OCI-LY3 (cell line): ENCODE measurements around the gene CAMK1D.

Experiments used
- H2AFZ ChIP-seq: fragments of 200-600, 300-600 bp; shearing (Covaris generic); 2 replicates; pipeline ENCODE4 v1.6.0; 2014; ENCODE audit warnings: antibody characterized with exemption, low read depth, low read length
- H3K27ac ChIP-seq: fragments of 200-600, 300-600 bp; sonication (generic); 2 replicates; pipeline ENCODE4 v1.5.1; 2014; ENCODE audit warnings: mild to moderate bottlenecking, low read length, moderate library complexity, mixed read lengths
- H3K27me3 ChIP-seq: fragments of 200-600, 300-600 bp; sonication (generic); 2 replicates; pipeline ENCODE4 v1.6.1; 2014; ENCODE audit warnings: low read depth, low read length, mixed read lengths
- H3K36me3 ChIP-seq: fragments of 200-600, 300-600 bp; sonication (generic); replicated peaks from 2 replicates; pipeline ENCODE3; 2014; ENCODE audit warnings: low read depth, low read length, mixed read lengths
- H3K4me1 ChIP-seq: fragments of 300-600, 200-600 bp; sonication (generic); 2 replicates; pipeline ENCODE4 v1.6.1; 2014; ENCODE audit warnings: low read length, mixed read lengths
- H3K4me2 ChIP-seq: fragments of 200-600, 300-600 bp; sonication (generic); 2 replicates; pipeline ENCODE4 v1.6.1; 2014; ENCODE audit warnings: low read length, mixed read lengths
- H3K4me3 ChIP-seq: fragments of 300-600, 200-600 bp; sonication (generic); 2 replicates; pipeline ENCODE4 v1.5.1; 2014; ENCODE audit warnings: antibody characterized with exemption, mild to moderate bottlenecking, low read length, moderate library complexity
- H3K79me2 ChIP-seq: fragments of 300-600, 200-600 bp; shearing (Covaris generic); 2 replicates; pipeline ENCODE4 v1.6.1; 2014; ENCODE audit warnings: mild to moderate bottlenecking, low read length, mixed read lengths
- H3K9ac ChIP-seq: fragments of 300-600, 200-600 bp; shearing (Covaris generic); 2 replicates; pipeline ENCODE4 v1.6.0; 2014; ENCODE audit warnings: mild to moderate bottlenecking, low read length, moderate library complexity
- H3K9me3 ChIP-seq: fragments of 200-600, 300-600 bp; shearing (Covaris generic); 2 replicates; pipeline ENCODE4 v1.6.1; 2014; ENCODE audit warnings: low read length, mixed read lengths; ENCODE audit not compliant: insufficient read depth
- H4K20me1 ChIP-seq: fragments of 200-600, 300-600 bp; sonication (generic); 2 replicates; pipeline ENCODE4 v1.6.1; 2016; ENCODE audit warnings: low read length, mixed read lengths; ENCODE audit not compliant: insufficient read depth
- EZH2phosphoT487 ChIP-seq: fragments of 200-600 bp; shearing (Covaris generic); IDR thresholded peaks from 2 replicates; pipeline ENCODE4 v1.6.1; 2018; ENCODE audit warnings: antibody characterized with exemption, mixed run types, low read depth
- TF ChIP-seq, protein P1 (sequence below): fragments of 200-600, 300-600 bp; sonication (generic); IDR thresholded peaks from 2 replicates; pipeline ENCODE4 v1.5.1; 2014; ENCODE audit warnings: antibody characterized with exemption, low read length, low read depth

CAMK1D gene

GRCh38 chr10:12636571-12636970, 287.2 kb downstream of the CAMK1D start:
- TF ChIP-seq, protein P1, sequence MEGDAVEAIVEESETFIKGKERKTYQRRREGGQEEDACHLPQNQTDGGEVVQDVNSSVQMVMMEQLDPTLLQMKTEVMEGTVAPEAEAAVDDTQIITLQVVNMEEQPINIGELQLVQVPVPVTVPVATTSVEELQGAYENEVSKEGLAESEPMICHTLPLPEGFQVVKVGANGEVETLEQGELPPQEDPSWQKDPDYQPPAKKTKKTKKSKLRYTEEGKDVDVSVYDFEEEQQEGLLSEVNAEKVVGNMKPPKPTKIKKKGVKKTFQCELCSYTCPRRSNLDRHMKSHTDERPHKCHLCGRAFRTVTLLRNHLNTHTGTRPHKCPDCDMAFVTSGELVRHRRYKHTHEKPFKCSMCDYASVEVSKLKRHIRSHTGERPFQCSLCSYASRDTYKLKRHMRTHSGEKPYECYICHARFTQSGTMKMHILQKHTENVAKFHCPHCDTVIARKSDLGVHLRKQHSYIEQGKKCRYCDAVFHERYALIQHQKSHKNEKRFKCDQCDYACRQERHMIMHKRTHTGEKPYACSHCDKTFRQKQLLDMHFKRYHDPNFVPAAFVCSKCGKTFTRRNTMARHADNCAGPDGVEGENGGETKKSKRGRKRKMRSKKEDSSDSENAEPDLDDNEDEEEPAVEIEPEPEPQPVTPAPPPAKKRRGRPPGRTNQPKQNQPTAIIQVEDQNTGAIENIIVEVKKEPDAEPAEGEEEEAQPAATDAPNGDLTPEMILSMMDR: no peak
- TF ChIP-seq EZH2phosphoT487: no peak
- Histone ChIP-seq H3K4me1 (peaks cover 25% of the 10 kb centered on the region), H3K79me2 (peaks cover 15% of the 10 kb centered on the region), H3K9ac (no peak overlapping the region), H2AFZ (no peak overlapping the region), H4K20me1 (peaks cover 58% of the 10 kb centered on the region), H3K9me3 (no peaks in the 10 kb centered on the region), H3K4me3 (no peak overlapping the region), H3K27ac (no peak overlapping the region), H3K27me3 (no peaks in the 10 kb centered on the region), H3K4me2 (no peak overlapping the region), H3K36me3 (no peaks in the 10 kb centered on the region)

DNA sequence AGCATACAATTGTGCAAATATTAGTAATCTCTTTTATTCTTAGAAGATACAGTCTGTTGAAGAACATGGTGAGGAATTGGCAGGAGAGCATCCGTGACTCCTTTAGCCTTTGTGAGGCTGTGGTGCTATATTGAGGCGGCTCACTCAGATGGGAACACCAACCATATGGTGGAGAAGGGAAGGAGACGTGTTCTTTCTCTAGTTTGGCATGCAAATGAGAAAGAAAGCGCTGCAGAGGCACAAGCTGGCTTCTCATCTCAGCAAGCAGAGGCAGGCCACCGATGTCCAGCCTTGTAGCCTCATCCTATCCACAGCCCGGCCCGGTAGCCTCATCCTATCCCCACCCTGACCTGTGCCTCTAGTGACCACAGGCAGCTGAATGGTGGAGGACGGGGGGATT, 288.3 kb downstream of the CAMK1D start:
- H2AFZ ChIP-seq: no peak overlapping the region

GRCh38 chr10:12638103-12638502, 288.8 kb downstream of the CAMK1D start:
- Histone ChIP-seq H3K79me2 (peaks cover 15% of the 10 kb centered on the region), H3K4me2 (no peak overlapping the region), H3K4me3 (no peak overlapping the region), H2AFZ (no peak overlapping the region), H3K4me1 (peaks cover 25% of the 10 kb centered on the region), H3K9ac (no peak overlapping the region), H3K36me3 (no peaks in the 10 kb centered on the region), H3K9me3 (no peaks in the 10 kb centered on the region), H4K20me1 (peaks cover 52% of the 10 kb centered on the region), H3K27me3 (no peaks in the 10 kb centered on the region), H3K27ac (no peak overlapping the region)
- no peak for TF ChIP-seq EZH2phosphoT487
- TF ChIP-seq, protein P1: no peak

More for the DNA sequence above, 288.3 kb downstream of the CAMK1D start:
- Histone ChIP-seq H3K36me3 (no peaks in the 10 kb centered on the region), H4K20me1 (peaks cover 52% of the 10 kb centered on the region), H3K4me1 (peaks cover 25% of the 10 kb centered on the region), H3K27ac (no peak overlapping the region), H3K4me2 (no peak overlapping the region), H3K9me3 (no peaks in the 10 kb centered on the region), H3K27me3 (no peaks in the 10 kb centered on the region), H3K79me2 (peaks cover 15% of the 10 kb centered on the region), H3K4me3 (no peak overlapping the region), H3K9ac (no peak overlapping the region)
- TF ChIP-seq EZH2phosphoT487: no peak
- TF ChIP-seq, protein P1: no peak

GRCh38 chr10:12638781-12639180, 289.4 kb downstream of the CAMK1D start:
- H3K36me3 ChIP-seq: no peaks in the 10 kb centered on the region
- peaks cover 47% of the 10 kb centered on the region for H4K20me1 ChIP-seq
- no peak overlapping the region for H3K4me2 ChIP-seq
- no peaks in the 10 kb centered on the region for H3K27me3 ChIP-seq
- no peak for TF ChIP-seq EZH2phosphoT487
- TF ChIP-seq, protein P1: no peak
- peaks cover 22% of the 10 kb centered on the region for H3K4me1 ChIP-seq
- H3K9me3 ChIP-seq: no peaks in the 10 kb centered on the region
- H3K9ac ChIP-seq: no peak overlapping the region
- no peak overlapping the region for H2AFZ ChIP-seq
- H3K27ac ChIP-seq: no peak overlapping the region
- H3K4me3 ChIP-seq: no peak overlapping the region
- peaks cover 15% of the 10 kb centered on the region for H3K79me2 ChIP-seq
